Spleen (tissue), 11 donors: ENCODE data around the gene RACGAP1. TPM values are rescaled to one million over a fixed set of nuclear protein-coding genes. Genes with fewer than 3 reads are reported as not detected.

Experiments
- DNase-seq: peaks from one replicate; pipeline ENCODE4 v3.0.0-alpha.2; 2020
- H3K27ac ChIP-seq, 8 donors: fragments of 200-600 bp; sonication (generic) in 7 of 8; 1 replicate in 4 of 8; 2 replicates in 4 of 8; pipeline versions ENCODE4 v1.5.0 to v1.8.0; 2016 to 2021; ENCODE audit warnings: inconsistent platforms in 4 of 8, mild to moderate bottlenecking in 4 of 8, moderate library complexity in 1 of 8
- H3K27me3 ChIP-seq, 7 donors: fragments of 200-600 bp; sonication (generic) in 6 of 7; replicated peaks in 1 of 7; 1 replicate in 4 of 7; 2 replicates in 3 of 7; pipeline versions ENCODE4 v1.5.0 to v1.8.0; 2016 to 2021; ENCODE audit warnings: inconsistent platforms in 3 of 7, mild to moderate bottlenecking in 1 of 7
- H3K36me3 ChIP-seq, 6 donors: fragments of 200-600 bp; sonication (generic) in 5 of 6; 1 replicate in 4 of 6; 2 replicates in 2 of 6; pipeline versions ENCODE4 v1.5.0 to v1.8.0; 2016 to 2021; ENCODE audit warnings: inconsistent platforms in 2 of 6
- H3K4me1 ChIP-seq, 6 donors: fragments of 200-600 bp; sonication (generic) in 5 of 6; 1 replicate in 3 of 6; 2 replicates in 3 of 6; pipeline versions ENCODE4 v1.5.0 to v1.8.0; 2016 to 2021; ENCODE audit warnings: inconsistent platforms in 3 of 6
- H3K4me3 ChIP-seq, 8 donors: fragments of 200-600 bp; sonication (generic) in 7 of 8; 1 replicate in 4 of 8; 2 replicates in 4 of 8; pipeline versions ENCODE4 v1.5.0 to v1.8.0; 2016 to 2021; ENCODE audit warnings: inconsistent platforms in 4 of 8, mild to moderate bottlenecking in 4 of 8, moderate library complexity in 2 of 8
- H3K9me3 ChIP-seq, 8 donors: fragments of 200-600 bp; sonication (generic) in 7 of 8; 1 replicate in 4 of 8; 2 replicates in 4 of 8; pipeline versions ENCODE4 v1.5.0 to v1.8.0; 2016 to 2021; ENCODE audit warnings: inconsistent platforms in 4 of 8
- POLR2A ChIP-seq, 3 donors: fragments of 450-650 bp; IDR thresholded peaks; one replicate each; pipeline ENCODE4 v1.5.1; 2017; ENCODE audit warnings: antibody characterized with exemption in 3 of 3, mild to moderate bottlenecking in 1 of 3
- POLR2AphosphoS5 ChIP-seq, 3 donors: sonication (generic); formaldehyde crosslinking; IDR thresholded peaks; one replicate each; pipeline ENCODE4 v1.5.1; 2017; ENCODE audit warnings: antibody characterized with exemption in 3 of 3
- WGBS, 5 donors: extraction: QIAGEN DNeasy Blood & Tissue Kit in 3 of 5; methylation state at CpG; one replicate each; pipeline versions ENCODE4 v1.1.5 to v1.1.7; 2013 to 2018; 5-methylcytosine and 5-hydroxymethylcytosine counted together
- intact Hi-C: fragments of 100-400 bp; cut with DNase I; formaldehyde crosslinking; loops from one replicate; pipeline ENCODE4 v1.15.0; 2023; ENCODE audit warnings: low total_unique reads
- polyA plus RNA-seq, 3 donors: library from polyadenylated mRNA; stranded (reverse); fragments of 200-250 nt; gene quantifications; one replicate each; pipeline ENCODE4 v1.2.1, GENCODE V29; 2013
- total RNA-seq, 7 donors: library from RNA; depleted of rRNA in 3 of 7; stranded (reverse); fragments of >200 nt in 3 of 7; fragmentation: NEBNext Ultra II Directional in 4 of 7; extraction: Animal tissue kit (Norgen Biotek cat#: 25700) in 4 of 7; gene quantifications; one replicate each; pipeline versions ENCODE4 v1.1.0 to v1.2.1, GENCODE V29; 2016 to 2021
- TF ChIP-seq, protein P1 (sequence below), 11 experiments: fragments of 200-600 bp in 7 of 11; fragments of 450-650 bp in 4 of 11; sonication (generic) in 4 of 11; IDR thresholded peaks in 8 of 11; conservative IDR thresholded peaks in 3 of 11; 1 replicate in 7 of 11; 2 replicates in 4 of 11; pipeline versions ENCODE4 v1.4.0 to v1.8.0; 2016 to 2021; ENCODE audit warnings: antibody characterized with exemption in 11 of 11, inconsistent platforms in 4 of 11, mild to moderate bottlenecking in 1 of 11
- donor health status: healthy with polysubstance abuse.
- donor health status: DM: no; HTN: no; CAD: no; lungs with moderate emphysema.
- donor health status: DM: no; HTN: no; CAD: no.
- donor health status: Bipolar disorder and iron deficiency.
- donor health status: healthy.
- donor health status: DM: no; HTN: no; CAD: no.
- donor health status: DM: yes; HTN: yes; CAD: no.

RACGAP1 gene
- total and polyA plus RNA-seq, 10 donors, result 3.4 to 21.1 (median 9.4) TPM

DNA sequence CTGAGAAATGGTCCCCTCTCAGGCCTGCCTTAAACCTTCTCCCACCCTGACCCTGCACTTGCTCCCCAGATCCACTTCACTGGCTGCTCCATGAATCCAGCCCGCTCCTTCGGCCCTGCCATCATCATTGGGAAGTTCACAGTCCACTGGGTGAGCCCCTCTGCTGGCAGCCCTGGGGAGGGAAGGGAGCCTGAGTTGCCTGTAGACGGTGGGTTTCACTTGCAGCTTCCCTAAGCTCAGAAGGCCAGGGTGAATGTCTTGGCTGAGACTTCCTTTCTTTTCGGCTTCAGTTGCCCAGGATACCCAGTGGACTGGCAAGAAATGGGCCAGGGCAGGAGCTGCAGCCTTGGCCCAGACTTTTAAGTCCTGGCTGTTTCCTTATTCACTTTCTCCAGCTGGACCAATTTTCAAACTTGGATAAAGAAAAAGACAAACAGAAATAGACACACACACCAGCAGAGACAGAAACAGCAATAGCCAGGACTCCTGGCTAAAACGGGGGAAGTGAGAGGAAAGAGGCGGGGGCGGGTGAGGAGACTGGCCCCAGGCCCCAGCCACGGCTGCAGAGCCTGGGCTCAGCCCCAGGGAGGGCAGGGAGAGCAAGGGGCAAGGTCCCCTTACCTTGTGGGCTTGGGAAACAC, 50.5 kb downstream of the RACGAP1 start:
- H3K27me3 ChIP-seq, result peaks cover 0 to 27% (median 0%) of the 10 kb centered on the region in 7 donors
- H3K4me1 ChIP-seq, result peaks cover 0 to 13% (median 0%) of the 10 kb centered on the region in 6 donors
- TF ChIP-seq POLR2AphosphoS5 (IDR thresholded peaks at IDR 0.05), result no peak
- no peak for TF ChIP-seq POLR2A (IDR thresholded peaks at IDR 0.05)
- WGBS, 5 donors, result 60 to 74% (median 67%) methylated on average over 8 of the region's 8 CpGs
- H3K27ac ChIP-seq, result no peak overlapping the region
- intact Hi-C loops, result no loop called here
- no peak overlapping the region for H3K4me3 ChIP-seq
- no peaks in the 10 kb centered on the region for H3K36me3 ChIP-seq
- no peaks in the 10 kb centered on the region for H3K9me3 ChIP-seq
- DNase-seq, result peak; percentile 67

DNA sequence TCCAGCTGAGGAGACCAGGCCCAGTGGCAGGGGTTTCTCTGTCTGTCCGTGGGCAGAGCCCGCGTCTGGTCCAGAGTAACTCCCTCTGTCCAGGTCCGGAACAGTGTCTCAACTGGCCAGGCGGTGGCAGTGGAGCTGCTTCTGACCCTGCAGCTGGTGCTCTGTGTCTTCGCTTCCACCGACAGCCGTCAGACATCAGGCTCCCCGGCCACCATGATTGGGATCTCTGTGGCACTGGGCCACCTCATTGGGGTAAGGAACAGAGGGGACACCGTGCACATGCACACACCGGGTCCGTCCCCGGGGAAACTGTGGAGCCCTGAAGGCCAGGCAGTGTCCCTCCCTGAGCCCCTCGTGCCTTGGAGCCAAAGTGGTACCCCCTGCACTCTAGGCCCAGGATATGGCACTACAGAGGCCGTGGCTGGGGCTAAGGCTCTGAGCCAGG, 51.0 kb downstream of the RACGAP1 start:
- WGBS, 5 donors, result 43 to 74% (median 69%) methylated on average over 6 to 15 of the region's 15 CpGs
- intact Hi-C loops, result no loop called here

DNA sequence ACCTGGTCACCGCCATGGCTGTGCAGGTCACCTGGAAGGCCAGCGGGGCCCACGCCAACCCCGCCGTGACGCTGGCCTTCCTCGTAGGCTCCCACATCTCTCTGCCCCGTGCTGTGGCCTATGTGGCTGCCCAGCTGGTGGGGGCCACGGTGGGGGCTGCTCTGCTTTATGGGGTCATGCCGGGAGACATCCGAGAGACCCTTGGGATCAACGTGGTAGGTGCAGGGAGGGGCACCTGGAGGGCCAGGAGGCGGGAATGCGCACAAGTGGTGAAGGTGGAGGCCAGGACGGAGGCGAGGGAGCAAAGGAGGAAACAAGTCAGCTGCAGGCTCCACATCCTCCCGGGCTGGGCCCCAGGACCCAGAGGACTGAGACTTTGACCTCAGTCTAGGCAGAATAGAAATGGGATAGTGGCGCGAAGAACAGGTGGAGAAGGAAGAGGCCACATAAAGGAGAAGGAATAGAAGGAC, 51.9 kb downstream of the RACGAP1 start:
- no peak overlapping the region for H3K27ac ChIP-seq
- H3K4me3 ChIP-seq, result no peak overlapping the region
- no peaks in the 10 kb centered on the region for H3K9me3 ChIP-seq
- WGBS, 5 donors, result 84 to 91% (median 88%) methylated on average over 18 to 19 of the region's 19 CpGs
- no peaks in the 10 kb centered on the region for H3K36me3 ChIP-seq
- DNase-seq, result peak; percentile 47
- peaks cover 0 to 13% (median 0%) of the 10 kb centered on the region in 6 donors for H3K4me1 ChIP-seq
- intact Hi-C loops, result no loop called here
- no peak for TF ChIP-seq POLR2AphosphoS5 (IDR thresholded peaks at IDR 0.05)
- no peak for TF ChIP-seq POLR2A (IDR thresholded peaks at IDR 0.05)
- TF ChIP-seq, protein P1, sequence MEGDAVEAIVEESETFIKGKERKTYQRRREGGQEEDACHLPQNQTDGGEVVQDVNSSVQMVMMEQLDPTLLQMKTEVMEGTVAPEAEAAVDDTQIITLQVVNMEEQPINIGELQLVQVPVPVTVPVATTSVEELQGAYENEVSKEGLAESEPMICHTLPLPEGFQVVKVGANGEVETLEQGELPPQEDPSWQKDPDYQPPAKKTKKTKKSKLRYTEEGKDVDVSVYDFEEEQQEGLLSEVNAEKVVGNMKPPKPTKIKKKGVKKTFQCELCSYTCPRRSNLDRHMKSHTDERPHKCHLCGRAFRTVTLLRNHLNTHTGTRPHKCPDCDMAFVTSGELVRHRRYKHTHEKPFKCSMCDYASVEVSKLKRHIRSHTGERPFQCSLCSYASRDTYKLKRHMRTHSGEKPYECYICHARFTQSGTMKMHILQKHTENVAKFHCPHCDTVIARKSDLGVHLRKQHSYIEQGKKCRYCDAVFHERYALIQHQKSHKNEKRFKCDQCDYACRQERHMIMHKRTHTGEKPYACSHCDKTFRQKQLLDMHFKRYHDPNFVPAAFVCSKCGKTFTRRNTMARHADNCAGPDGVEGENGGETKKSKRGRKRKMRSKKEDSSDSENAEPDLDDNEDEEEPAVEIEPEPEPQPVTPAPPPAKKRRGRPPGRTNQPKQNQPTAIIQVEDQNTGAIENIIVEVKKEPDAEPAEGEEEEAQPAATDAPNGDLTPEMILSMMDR (IDR thresholded peaks at IDR 0.05 in 8 of 11, conservative IDR thresholded peaks at IDR 0.05 in 3 of 11), result no peak
- H3K27me3 ChIP-seq, result peaks cover 0 to 41% (median 5%) of the 10 kb centered on the region in 7 donors

More for the DNA sequence above, 51.0 kb downstream of the RACGAP1 start:
- Histone ChIP-seq H3K9me3 (no peaks in the 10 kb centered on the region), H3K4me1 (peaks cover 0 to 13% (median 0%) of the 10 kb centered on the region in 6 donors), H3K36me3 (no peaks in the 10 kb centered on the region), H3K27ac (no peak overlapping the region), H3K4me3 (no peak overlapping the region), H3K27me3 (peaks cover 0 to 33% (median 4%) of the 10 kb centered on the region in 7 donors)
- TF ChIP-seq, protein P1 (IDR thresholded peaks at IDR 0.05 in 8 of 11, conservative IDR thresholded peaks at IDR 0.05 in 3 of 11), result peak in 8 of 11 experiments; percentile 12 to 48 (median 18)
- TF ChIP-seq POLR2AphosphoS5 (IDR thresholded peaks at IDR 0.05), result no peak
- peak; percentile 74 for DNase-seq

DNA sequence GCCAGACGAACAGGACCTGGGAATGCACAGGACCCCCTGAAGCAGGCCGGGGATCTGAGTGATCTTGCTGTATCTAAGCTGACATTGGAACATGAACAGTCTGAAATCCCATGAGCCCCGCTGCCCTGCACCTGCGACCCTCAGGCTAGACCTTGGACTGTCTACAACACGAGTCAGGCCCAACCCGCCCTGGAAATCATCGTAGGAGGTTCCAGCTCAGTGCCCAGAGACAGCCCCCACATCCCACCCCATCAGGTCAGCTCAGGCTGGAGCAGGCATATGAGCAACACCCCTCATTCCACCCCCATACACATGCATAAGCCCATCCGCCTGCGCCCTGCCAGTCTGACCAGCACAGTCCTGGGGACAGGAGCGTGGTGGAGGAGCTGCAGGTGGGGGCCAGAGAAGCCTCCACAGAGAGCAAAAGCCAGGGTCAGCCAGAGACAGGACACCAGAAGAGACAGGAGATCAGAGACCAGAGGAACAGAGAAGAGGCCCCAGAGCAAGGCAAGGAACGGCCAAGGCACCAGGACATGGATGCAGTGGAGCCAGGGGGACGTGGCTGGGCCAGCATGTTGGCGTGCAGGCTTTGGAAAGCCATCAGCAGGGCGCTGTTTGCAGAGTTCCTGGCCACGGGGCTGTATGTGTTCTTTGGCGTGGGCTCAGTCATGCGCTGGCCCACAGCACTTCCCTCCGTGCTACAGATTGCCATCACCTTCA, 52.5 kb downstream of the RACGAP1 start, which contains the start of gene AQP6:
AQP6 (plus strand) TSS at position 307 of the 720 bp plus-strand sequence; CDS start at position 534, 227 bp downstream.
- no peak for TF ChIP-seq POLR2AphosphoS5 (IDR thresholded peaks at IDR 0.05)
- TF ChIP-seq, protein P1 (IDR thresholded peaks at IDR 0.05 in 8 of 11, conservative IDR thresholded peaks at IDR 0.05 in 3 of 11), result no peak
- Histone ChIP-seq H3K27me3 (peaks cover 0 to 47% (median 11%) of the 10 kb centered on the region in 7 donors), H3K9me3 (no peaks in the 10 kb centered on the region), H3K4me1 (peaks cover under 1 to 16% (median 3%) of the 10 kb centered on the region in 6 donors), H3K36me3 (no peaks in the 10 kb centered on the region), H3K27ac (no peak within 1 kb of the TSS), H3K4me3 (no peak within 1 kb of the TSS)
- 82 to 91% (median 86%) methylated on average over 15 to 18 of the region's 18 CpGs for WGBS, 5 donors
- intact Hi-C loops, result no loop called here
- DNase-seq, result peak; percentile 57
